ENCODE measurements around the gene SAXO1.

The SAXO1 gene

DNA sequence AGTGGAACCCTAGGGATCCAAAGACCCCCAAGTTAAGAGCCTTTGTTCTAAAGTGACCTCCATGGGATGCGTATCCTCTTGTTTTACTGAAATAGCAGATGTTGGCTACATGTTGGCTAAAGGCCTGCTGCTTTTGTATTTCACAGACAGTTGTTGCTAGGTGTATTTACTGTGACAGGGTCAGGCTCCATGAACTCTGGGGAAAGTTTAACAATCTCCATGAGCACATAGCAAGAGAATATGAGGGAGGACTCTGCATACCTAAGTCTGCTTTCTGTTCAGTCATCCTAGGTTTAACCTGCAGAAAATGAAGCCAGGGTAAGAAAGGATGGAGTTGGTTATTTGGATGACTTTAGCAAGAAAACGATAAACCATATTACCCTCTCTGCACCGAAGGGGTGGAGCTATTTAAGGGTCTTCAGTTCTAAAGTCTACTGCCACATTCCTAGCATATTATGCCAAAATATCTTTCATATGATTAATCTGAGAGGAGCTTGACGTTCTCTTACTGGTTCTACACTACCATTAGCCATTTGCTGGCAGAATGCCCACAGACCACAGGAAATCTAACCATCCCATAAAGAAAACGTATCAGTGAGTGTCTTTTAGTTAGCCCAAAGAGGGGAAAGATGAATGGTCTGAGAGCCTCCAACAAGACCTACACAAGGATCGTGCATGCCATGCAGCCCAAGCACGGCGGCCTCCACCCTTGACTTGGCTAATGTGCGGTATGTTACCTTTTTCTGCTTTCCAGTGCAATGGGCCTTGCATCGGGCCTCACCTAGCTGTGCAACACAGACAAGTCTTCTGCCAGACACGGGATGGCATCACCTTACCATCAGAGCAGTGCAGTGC is 127.8 kb downstream of the SAXO1 start:
- no peak overlapping the region for H3K27ac ChIP-seq
- TF ChIP-seq, protein P1, sequence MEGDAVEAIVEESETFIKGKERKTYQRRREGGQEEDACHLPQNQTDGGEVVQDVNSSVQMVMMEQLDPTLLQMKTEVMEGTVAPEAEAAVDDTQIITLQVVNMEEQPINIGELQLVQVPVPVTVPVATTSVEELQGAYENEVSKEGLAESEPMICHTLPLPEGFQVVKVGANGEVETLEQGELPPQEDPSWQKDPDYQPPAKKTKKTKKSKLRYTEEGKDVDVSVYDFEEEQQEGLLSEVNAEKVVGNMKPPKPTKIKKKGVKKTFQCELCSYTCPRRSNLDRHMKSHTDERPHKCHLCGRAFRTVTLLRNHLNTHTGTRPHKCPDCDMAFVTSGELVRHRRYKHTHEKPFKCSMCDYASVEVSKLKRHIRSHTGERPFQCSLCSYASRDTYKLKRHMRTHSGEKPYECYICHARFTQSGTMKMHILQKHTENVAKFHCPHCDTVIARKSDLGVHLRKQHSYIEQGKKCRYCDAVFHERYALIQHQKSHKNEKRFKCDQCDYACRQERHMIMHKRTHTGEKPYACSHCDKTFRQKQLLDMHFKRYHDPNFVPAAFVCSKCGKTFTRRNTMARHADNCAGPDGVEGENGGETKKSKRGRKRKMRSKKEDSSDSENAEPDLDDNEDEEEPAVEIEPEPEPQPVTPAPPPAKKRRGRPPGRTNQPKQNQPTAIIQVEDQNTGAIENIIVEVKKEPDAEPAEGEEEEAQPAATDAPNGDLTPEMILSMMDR (conservative IDR thresholded peaks at IDR 0.05) = no peak
- TF ChIP-seq ZFX (IDR thresholded peaks at IDR 0.05) = no peak

DNA sequence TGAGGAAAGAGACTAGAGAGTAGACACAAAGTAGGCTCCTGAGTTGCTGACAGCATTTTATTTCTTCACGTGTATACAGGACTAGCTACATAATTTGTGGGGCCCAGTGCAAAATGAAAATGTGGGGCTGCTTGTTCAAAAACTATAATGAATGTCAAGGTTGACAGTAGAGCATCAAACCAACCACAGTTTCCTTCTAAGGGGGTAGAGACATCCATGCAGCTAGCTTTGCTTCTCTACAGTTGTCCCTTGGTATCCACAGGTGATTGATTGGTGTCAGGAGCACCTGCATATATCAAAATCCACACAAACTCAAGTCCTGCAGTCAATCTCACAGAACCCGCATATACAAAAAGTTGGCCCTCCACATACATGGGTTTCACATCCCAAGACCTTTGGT is 129.6 kb downstream of the SAXO1 start:
- H3K27ac ChIP-seq = no peak overlapping the region
- TF ChIP-seq, protein P1 (conservative IDR thresholded peaks at IDR 0.05) = no peak
- no peak for TF ChIP-seq ZFX (IDR thresholded peaks at IDR 0.05)

DNA sequence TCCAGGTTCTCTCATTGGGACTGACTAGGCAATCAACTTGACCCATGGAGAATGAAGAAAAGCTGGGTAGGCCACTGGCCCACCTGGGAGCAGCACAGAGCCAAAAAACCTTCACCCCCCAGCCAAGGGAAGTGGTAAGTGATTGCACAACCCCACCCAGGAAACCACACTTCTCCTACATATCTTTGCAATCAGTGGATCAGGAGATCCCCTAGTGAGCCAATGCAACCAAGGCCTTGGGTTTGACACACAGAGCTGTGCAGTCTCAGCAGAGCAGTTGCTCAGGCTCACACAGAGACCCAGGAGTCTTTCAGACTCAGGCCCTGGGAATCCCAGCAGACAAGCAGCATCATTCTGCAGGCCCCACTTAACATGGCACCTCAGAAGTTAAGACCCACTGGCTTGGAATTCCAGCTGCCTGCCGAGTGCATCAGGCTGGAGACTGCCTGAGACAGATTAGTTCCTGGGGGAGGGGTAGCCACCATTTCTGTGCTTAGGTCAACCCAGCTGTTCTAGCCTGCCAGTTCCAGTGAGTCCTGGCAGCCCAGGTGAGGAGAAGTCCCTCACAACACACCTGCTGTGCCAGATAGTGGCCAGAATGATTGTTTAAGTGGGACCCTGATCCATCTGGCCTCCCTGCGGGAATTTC is 136.4 kb downstream of the SAXO1 start:
- TF ChIP-seq, protein P1 (conservative IDR thresholded peaks at IDR 0.05) = no peak
- TF ChIP-seq ZFX (IDR thresholded peaks at IDR 0.05) = no peak
- H3K27ac ChIP-seq = no peak overlapping the region

DNA sequence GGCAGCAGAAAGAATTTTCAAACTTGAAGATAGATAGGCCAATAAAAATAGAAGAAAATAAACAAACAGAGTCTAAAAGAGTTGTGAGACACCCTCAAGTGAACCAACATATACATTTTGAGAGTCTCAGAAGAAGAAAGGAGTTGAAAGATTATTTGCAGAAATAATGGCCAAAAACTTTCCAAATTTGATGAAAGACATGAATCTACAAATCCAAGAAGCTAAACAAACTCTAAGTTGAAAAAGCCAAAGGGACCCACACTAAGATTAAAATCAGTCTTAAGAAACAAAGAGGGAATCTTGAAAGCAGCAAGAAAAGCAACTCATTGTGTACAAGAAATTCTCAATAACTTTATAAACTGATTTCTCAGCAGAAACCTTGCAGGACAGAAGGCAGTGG is 137.0 kb downstream of the SAXO1 start:
- H3K27ac ChIP-seq = no peak overlapping the region
- TF ChIP-seq ZFX (IDR thresholded peaks at IDR 0.05) = no peak
- TF ChIP-seq, protein P1 (conservative IDR thresholded peaks at IDR 0.05) = no peak

DNA sequence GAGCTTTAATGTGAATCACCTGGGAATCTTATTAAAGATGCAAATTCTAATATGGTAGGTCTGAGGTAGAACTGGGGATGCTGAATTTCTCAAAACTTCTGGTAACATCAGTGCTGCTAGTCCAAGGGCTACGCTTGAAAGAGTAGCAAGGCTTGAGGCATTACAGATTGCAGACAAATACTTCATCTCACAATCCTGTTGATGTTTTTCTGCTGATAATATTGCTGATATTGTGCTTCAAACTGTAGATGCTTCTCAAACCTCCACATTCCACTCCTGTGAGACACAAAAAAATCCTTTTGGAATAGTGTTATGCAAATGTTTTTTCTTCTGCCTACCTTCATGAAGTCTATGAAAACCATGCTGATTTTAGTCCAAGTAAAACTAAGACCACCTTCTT is 139.5 kb downstream of the SAXO1 start:
- TF ChIP-seq, protein P1 (conservative IDR thresholded peaks at IDR 0.05) = no peak
- no peak for TF ChIP-seq ZFX (IDR thresholded peaks at IDR 0.05)
- no peak overlapping the region for H3K27ac ChIP-seq

DNA sequence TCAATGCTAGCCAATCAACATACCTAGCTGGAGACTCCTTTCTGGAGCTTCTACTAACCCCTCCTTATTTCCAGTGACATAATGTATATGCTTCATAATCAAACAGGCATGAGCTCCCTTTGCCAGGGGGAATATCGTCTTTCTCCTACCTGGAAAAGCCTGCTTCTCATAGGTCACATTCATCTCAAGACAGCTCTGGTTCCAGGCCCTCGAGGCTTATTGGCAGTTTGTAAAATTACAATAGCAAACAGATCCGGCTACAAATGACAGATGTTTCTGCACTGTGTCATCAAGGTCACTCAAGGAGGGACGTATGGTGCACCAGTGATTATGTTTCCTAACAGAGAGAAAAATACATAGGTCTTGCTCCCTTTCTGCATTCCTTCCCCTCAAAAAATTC is 140.0 kb downstream of the SAXO1 start:
- H3K27ac ChIP-seq = no peak overlapping the region
- TF ChIP-seq, protein P1 (conservative IDR thresholded peaks at IDR 0.05) = no peak
- no peak for TF ChIP-seq ZFX (IDR thresholded peaks at IDR 0.05)

DNA sequence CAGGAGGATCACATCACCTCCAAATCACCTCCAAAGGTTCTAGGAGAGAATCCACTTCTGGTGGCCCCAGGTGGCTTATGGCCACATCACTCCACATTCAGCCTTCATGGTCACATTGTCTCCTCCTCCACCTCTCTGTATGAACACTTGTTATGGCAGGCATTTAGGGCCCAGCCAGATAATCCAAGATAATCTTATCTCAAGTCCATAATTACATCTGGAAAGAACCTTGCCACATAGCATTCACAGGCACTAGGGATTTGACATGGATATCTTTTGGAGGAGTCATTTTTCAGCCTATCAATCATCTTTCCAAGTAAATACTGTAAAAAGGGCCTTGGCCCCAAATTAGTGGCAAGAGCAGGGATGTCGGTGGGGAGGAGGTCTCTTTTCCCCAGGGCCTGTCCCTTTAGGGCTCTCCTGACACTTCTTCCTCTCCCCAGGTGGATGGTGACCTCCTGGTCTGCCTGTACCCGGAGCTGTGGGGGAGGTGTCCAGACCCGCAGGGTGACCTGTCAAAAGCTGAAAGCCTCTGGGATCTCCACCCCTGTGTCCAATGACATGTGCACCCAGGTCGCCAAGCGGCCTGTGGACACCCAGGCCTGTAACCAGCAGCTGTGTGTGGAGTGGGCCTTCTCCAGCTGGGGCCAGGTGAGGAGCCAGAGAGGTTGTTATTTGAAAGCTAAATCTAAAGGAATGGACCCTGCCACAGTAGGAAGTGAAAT is 140.9 kb downstream of the SAXO1 start:
- no peak overlapping the region for H3K27ac ChIP-seq
- TF ChIP-seq ZFX (IDR thresholded peaks at IDR 0.05) = no peak
- TF ChIP-seq, protein P1 (conservative IDR thresholded peaks at IDR 0.05) = no peak

Data from C4-2B (cell line).